IMR-90 (cell line): ENCODE results near the gene COL20A1. TPM values are rescaled to one million over a fixed set of nuclear protein-coding genes. Genes with fewer than 3 reads are reported as not detected.

Experiments used
- ATAC-seq: fragments of 200-7000 bp; cut with Tn5 transposase; 2 replicates; pipeline ENCODE4 v1.9.1; 2020; ENCODE audit warnings: low read depth, mild to moderate bottlenecking, moderate library complexity
- BruUV-seq: library from RNA; stranded (reverse); fragments of 400-500 nt; replicated peaks from 2 replicates; lab custom pipeline; 2021; lab: Mats Ljungman, UMichigan
- CTCF ChIA-PET: fragments of 300-600 bp; formaldehyde crosslinking; extraction: SDS; loops from one replicate; lab custom pipeline; 2021; ENCODE audit warnings: antibody characterized with exemption; lab: Yijun Ruan, JAX
- POLR2A ChIA-PET: fragments of 300-600 bp; sonication (Branson Sonifier 250); formaldehyde crosslinking; loops from one replicate; lab custom pipeline; 2022; ENCODE audit warnings: antibody characterized with exemption; ENCODE audit not compliant: unreplicated experiment; lab: Charles Lee
- DNase-seq: peaks from one replicate; pipeline ENCODE4 v3.0.0; 2013
- H2AFZ ChIP-seq: replicated peaks from 2 replicates; pipeline ENCODE3; 2013; ENCODE audit warnings: low read length, mild to moderate bottlenecking; ENCODE audit not compliant: poor library complexity
- H2AK5ac ChIP-seq: 2 replicates; pipeline ENCODE4 v1.6.1; 2013; ENCODE audit warnings: low read depth, low read length, inconsistent platforms
- H2AK9ac ChIP-seq: replicated peaks from 2 replicates; pipeline ENCODE3; 2013; ENCODE audit warnings: mild to moderate bottlenecking, low read depth, low read length, moderate library complexity; ENCODE audit not compliant: poor library complexity
- H2BK120ac ChIP-seq: 2 replicates; pipeline ENCODE4 v1.6.1; 2013; ENCODE audit warnings: low read depth, low read length, inconsistent platforms
- H2BK15ac ChIP-seq: 3 replicates; pipeline ENCODE4 v1.6.1; 2013; ENCODE audit warnings: low read depth, low read length, inconsistent platforms
- H2BK20ac ChIP-seq: 2 replicates; pipeline ENCODE4 v1.6.1; 2013; ENCODE audit warnings: low read depth, mild to moderate bottlenecking, inconsistent platforms, low read length, moderate library complexity
- H2BK5ac ChIP-seq: 2 replicates; pipeline ENCODE4 v1.6.1; 2013; ENCODE audit warnings: mild to moderate bottlenecking, low read depth, low read length, inconsistent platforms; ENCODE audit not compliant: poor library complexity, severe bottlenecking
- H3K14ac ChIP-seq: replicated peaks from 2 replicates; pipeline ENCODE4 v1.6.1; 2013; ENCODE audit warnings: low read depth, low read length, inconsistent platforms
- H3K18ac ChIP-seq: 2 replicates; pipeline ENCODE4 v1.6.1; 2013; ENCODE audit warnings: low read depth, low read length, control low read depth
- H3K23ac ChIP-seq: 2 replicates; pipeline ENCODE4 v1.6.1; 2013; ENCODE audit warnings: low read depth, low read length, inconsistent platforms
- H3K27ac ChIP-seq: 2 replicates; pipeline ENCODE4 v1.5.1; 2013; ENCODE audit warnings: mild to moderate bottlenecking, control low read depth, low read length; ENCODE audit not compliant: insufficient read depth
- H3K27me3 ChIP-seq: 2 replicates; pipeline ENCODE4 v1.6.1; 2013; ENCODE audit warnings: low read length; ENCODE audit not compliant: control insufficient read depth, insufficient read depth
- H3K36me3 ChIP-seq: 2 replicates; pipeline ENCODE4 v1.6.1; 2013; ENCODE audit warnings: low read length, mixed read lengths; ENCODE audit not compliant: control insufficient read depth, insufficient read depth
- H3K4ac ChIP-seq: 2 replicates; pipeline ENCODE4 v1.6.1; 2013; ENCODE audit warnings: low read depth, low read length, inconsistent platforms
- H3K4me1 ChIP-seq: 2 replicates; pipeline ENCODE4 v1.6.1; 2013; ENCODE audit warnings: low read length, mixed read lengths; ENCODE audit not compliant: control insufficient read depth, insufficient read depth
- H3K4me2 ChIP-seq: 2 replicates; pipeline ENCODE4 v1.6.1; 2013; ENCODE audit warnings: low read depth, mild to moderate bottlenecking, control low read depth, low read length, moderate library complexity
- H3K4me3 ChIP-seq: 2 replicates; pipeline ENCODE4 v1.5.1; 2013; ENCODE audit warnings: low read depth, mild to moderate bottlenecking, control low read depth, low read length, moderate library complexity; ENCODE audit not compliant: insufficient read depth
- H3K56ac ChIP-seq: 2 replicates; pipeline ENCODE4 v1.6.1; 2013; ENCODE audit warnings: low read length, inconsistent platforms; ENCODE audit not compliant: insufficient read depth; ENCODE audit errors: extremely low read depth
- H3K79me1 ChIP-seq, 2 experiments: 2 replicates each; pipeline ENCODE4 v1.6.1; 2013; ENCODE audit warnings: low read length in 2 of 2, inconsistent platforms in 1 of 2, low read depth in 1 of 2
- H3K9ac ChIP-seq: 2 replicates; pipeline ENCODE4 v1.6.1; 2013; ENCODE audit warnings: low read depth, low read length, control low read depth
- H3K9me1 ChIP-seq: 2 replicates; pipeline ENCODE4 v1.6.1; 2013; ENCODE audit warnings: low read length, inconsistent platforms; ENCODE audit not compliant: insufficient read depth
- H3K9me3 ChIP-seq: 2 replicates; pipeline ENCODE4 v1.6.1; 2013; ENCODE audit warnings: low read length; ENCODE audit not compliant: control insufficient read depth, insufficient read depth
- H4K20me1 ChIP-seq: 2 replicates; pipeline ENCODE4 v1.6.1; 2013; ENCODE audit warnings: low read length, inconsistent platforms; ENCODE audit not compliant: insufficient read depth
- H4K5ac ChIP-seq: 2 replicates; pipeline ENCODE4 v1.6.1; 2013; ENCODE audit warnings: mild to moderate bottlenecking, low read depth, low read length, control low read depth
- H4K8ac ChIP-seq, 2 experiments: 2 replicates each; pipeline ENCODE4 v1.6.1; 2013; ENCODE audit warnings: low read depth in 2 of 2, low read length in 2 of 2, control low read depth in 1 of 2, inconsistent platforms in 1 of 2
- H4K91ac ChIP-seq: 2 replicates; pipeline ENCODE4 v1.6.1; 2013; ENCODE audit warnings: low read depth, low read length, inconsistent platforms; ENCODE audit not compliant: insufficient read depth
- CEBPB ChIP-seq: IDR thresholded peaks from 2 replicates; pipeline ENCODE4 v1.6.1; 2012; ENCODE audit warnings: low read depth, low read length, improper control_type of control experiment
- CHD1 ChIP-seq: IDR thresholded peaks from 2 replicates; pipeline ENCODE4 v1.6.1; 2012; ENCODE audit warnings: low read depth, low read length, improper control_type of control experiment
- FOS ChIP-seq: fragments of 150-350 bp; IDR thresholded peaks from 2 replicates; pipeline ENCODE4 v1.6.1; 2016; ENCODE audit warnings: low read depth, low read length
- NFE2L2 ChIP-seq: fragments of 150-350 bp; IDR thresholded peaks from 2 replicates; pipeline ENCODE4 v1.6.1; 2016; ENCODE audit warnings: low read depth, mild to moderate bottlenecking, low read length
- POLR2A ChIP-seq: IDR thresholded peaks from 2 replicates; pipeline ENCODE4 v1.6.1; 2012; ENCODE audit warnings: mild to moderate bottlenecking, low read depth, low read length
- RCOR1 ChIP-seq: IDR thresholded peaks from 2 replicates; pipeline ENCODE4 v1.6.1; 2012; ENCODE audit warnings: mild to moderate bottlenecking, low read length, improper control_type of control experiment; ENCODE audit not compliant: insufficient replicate concordance
- RFX5 ChIP-seq: IDR thresholded peaks from 2 replicates; pipeline ENCODE4 v1.8.0; 2012; ENCODE audit warnings: low read depth, mild to moderate bottlenecking, low read length, moderate library complexity
- SMC3 ChIP-seq: fragments of 150-350 bp; IDR thresholded peaks from 2 replicates; pipeline ENCODE4 v1.6.1; 2016; ENCODE audit warnings: low read depth, mild to moderate bottlenecking, antibody characterized with exemption, low read length, moderate library complexity
- WGBS, 2 experiments: methylation state at CpG; one replicate each; pipeline versions ENCODE4 v1.1.5 to v1.1.7; 2013; ENCODE audit warnings: missing lambda C conversion rate in 2 of 2; ENCODE audit not compliant: insufficient read length in 1 of 2; ENCODE audit errors: extremely low coverage in 2 of 2; 5-methylcytosine and 5-hydroxymethylcytosine counted together
- dilution Hi-C: fragments of 300-500 bp; cut with HindIII; formaldehyde crosslinking; loops from one replicate; pipeline ENCODE4 v1.14.3; 2018; ENCODE audit warnings: low sequenced_read_pairs; ENCODE audit not compliant: unreplicated experiment
- in situ Hi-C: fragments of 300-500 bp; cut with MboI; formaldehyde crosslinking; loops from 3 replicates; pipeline ENCODE4 v1.14.3; 2019; ENCODE audit warnings: low sequenced_read_pairs, inconsistent platforms, mixed read lengths
- intact Hi-C: fragments of 100-400 bp; cut with micrococcal nuclease; formaldehyde crosslinking; loops from 2 replicates; pipeline ENCODE4 v1.10.0; 2022
- polyA plus RNA-seq, 3 experiments: library from polyadenylated mRNA; depleted of rRNA; stranded (reverse); fragments of >200 nt; gene quantifications; 2 replicates each; pipeline ENCODE4 v1.2.3, GENCODE V29; 2012; ENCODE audit warnings: low replicate concordance in 1 of 3
- total RNA-seq: library from RNA; depleted of rRNA; stranded (reverse); fragments of >200 nt; gene quantifications from 2 replicates; pipeline ENCODE4 v1.2.3, GENCODE V29; 2012

The COL20A1 gene
- total and polyA plus RNA-seq, 2 of the 4 experiments (the other 2 are of a cell fraction) = not detected

- Histone ChIP-seq H3K27ac (no peak overlapping the region), H4K91ac (no peak overlapping the region), H4K20me1 (no peaks in the 10 kb centered on the region; the same call in 1 of the 2 replicates), H3K9ac (no peak overlapping the region), H2BK5ac (no peak overlapping the region), H3K9me3 (peaks cover 2% of the 10 kb centered on the region; the same call in 1 of the 2 replicates), H2AK5ac (no peak overlapping the region), H3K14ac (no peak overlapping the region), H2BK20ac (no peak overlapping the region), H3K27me3 (peaks cover 89% of the 10 kb centered on the region), H4K5ac (no peak overlapping the region), H3K4me1 (no peaks in the 10 kb centered on the region), H2BK120ac (no peak overlapping the region), H4K8ac (no peak overlapping the region), H3K56ac (no peak overlapping the region), H2AFZ (peak overlapping the region; percentile 3), H3K36me3 (no peaks in the 10 kb centered on the region), H3K4me2 (no peak overlapping the region), H3K23ac (no peak overlapping the region), H3K79me1 (no peaks in the 10 kb centered on the region), H3K4me3 (no peak overlapping the region), H2AK9ac (peak overlapping the region; percentile 19), H3K9me1 (no peaks in the 10 kb centered on the region), H3K4ac (no peak overlapping the region), H3K18ac (no peak overlapping the region), H2BK15ac (no peak overlapping the region)
- intact Hi-C loops = no loop called here
- ChIA-PET CTCF (interaction anchor here (1.7 kb wide), 1 partner anchor 33 kb away, joined by 5 read pairs; no protein-coding TSS in a partner anchor), POLR2A (no interaction called here)
- dilution Hi-C loops = no loop called here
- WGBS, 2 experiments = 81% methylated on average over 9 of the region's 31 CpGs; no CpG with 5 or more reads in 1 of the 2 experiments
- no peak for TF ChIP-seq FOS
- no peak for TF ChIP-seq RFX5
- TF ChIP-seq CEBPB = no peak
- TF ChIP-seq POLR2A = no peak
- no peak for TF ChIP-seq NFE2L2
- no peak for TF ChIP-seq RCOR1
- no peak for TF ChIP-seq CHD1
- TF ChIP-seq SMC3 = no peak
- BruUV-seq = no TSS peak
- DNase-seq = no peak
- no peak for ATAC-seq
- in situ Hi-C loops = no loop called here
These were observed 36.9 kb upstream of the COL20A1 start for GRCh38 chr20:63255931-63256704.
